ENCODE data around the gene E2F3. TPM values are rescaled to one million over a fixed set of nuclear protein-coding genes. Genes with fewer than 3 reads are reported as not detected.
A peak's percentile ranks its signal among the peaks of the same experiment; 100 is the strongest.

The E2F3 gene
- total RNA-seq, 1 experiment from 2014 or later = 27.1 TPM

DNA sequence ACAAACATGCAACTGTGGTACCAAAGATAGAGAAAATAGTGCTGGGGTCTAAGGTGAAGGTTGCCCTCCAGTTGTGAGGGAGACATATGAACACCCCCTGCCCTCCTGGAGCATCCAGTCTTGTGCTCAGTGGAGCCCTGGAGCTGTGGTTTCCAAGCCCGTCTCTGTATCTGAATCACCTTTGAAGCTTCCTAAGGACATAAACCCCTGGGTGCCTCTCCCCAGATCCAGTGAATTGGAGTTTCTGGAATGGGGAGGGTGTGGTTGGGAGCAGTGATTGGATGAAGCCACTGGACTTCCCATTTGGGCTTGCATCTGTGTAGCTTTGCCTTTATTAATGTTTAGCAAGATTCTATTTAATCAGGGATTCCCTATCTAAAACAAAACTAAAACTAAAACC is 22.4 kb upstream of the E2F3 start:
- Histone ChIP-seq H3K9ac (ENCODE audit: low read length) (no peak overlapping the region), H3K36me3 (ENCODE audit: control insufficient read depth in 1 of 2, insufficient read depth in 2 of 2, low read length in 2 of 2) (no peaks in the 10 kb centered on the region), H3K4me3 (replicated peaks in 1 of 2; ENCODE audit: low read depth in 1 of 2, low read length in 2 of 2) (no peak overlapping the region), H3K27me3 (ENCODE audit: insufficient read depth, low read length) (no peaks in the 10 kb centered on the region), H3K9me2 (ENCODE audit: insufficient read depth) (no peaks in the 10 kb centered on the region), H4K20me1 (ENCODE audit: insufficient read depth) (no peaks in the 10 kb centered on the region), H3K9me3 (ENCODE audit: control insufficient read depth in 1 of 2, insufficient read depth in 1 of 2, low read depth in 1 of 2, low read length in 2 of 2) (no peaks in the 10 kb centered on the region), H2AFZ (ENCODE audit: low read depth, low read length, poor library complexity, severe bottlenecking) (no peak overlapping the region), H3K4me1 (ENCODE audit: control insufficient read depth in 1 of 2, insufficient read depth in 2 of 2, low read length in 2 of 2) (peaks cover 0 to 5% of the 10 kb centered on the region in 2 experiments; a peak in 1 of 4 replicates), H3K79me2 (ENCODE audit: insufficient read depth, low read length) (no peaks in the 10 kb centered on the region), H3K4me2 (ENCODE audit: low read length) (no peak overlapping the region), H3K27ac (ENCODE audit: low read depth, low read length) (no peak overlapping the region)
- DNase-seq (ENCODE audit: low read depth, low spot score) (no peak), ATAC-seq (0 out of 2 replicates have a peak, but pooled peaks have one; percentile 30)
- ChIA-PET CTCF (interaction anchor here (1.4 to 1.8 kb wide), 2 partner anchors 21 to 149 kb away, joined by 3 to 6 read pairs; no protein-coding TSS in a partner anchor), POLR2A (interaction anchor here (1.6 kb wide), 1 partner anchor 25 kb away, joined by 3 read pairs; no protein-coding TSS in a partner anchor), RAD21 (ENCODE audit: low non-redundant PET in 1 of 2, low total read pairs in 2 of 2, uncharacterized antibody in 2 of 2, unreplicated experiment in 2 of 2) (no interaction called here)
- no TSS peak for BruUV-seq (replicated peaks)
- intact Hi-C loops (cut with micrococcal nuclease) = no loop called here
- TF ChIP-seq TCF7L2 (IDR thresholded peaks at IDR 0.05; ENCODE audit: borderline replicate concordance, extremely low read depth, insufficient read depth, insufficient read length) = no peak
- TF ChIP-seq YY1 (IDR thresholded peaks at IDR 0.05; ENCODE audit: extremely low read depth, insufficient replicate concordance, low read depth, low read length) = no peak
- TF ChIP-seq CEBPB (IDR thresholded peaks at IDR 0.05; ENCODE audit: low read depth) = no peak
- TF ChIP-seq SP1 (IDR thresholded peaks at IDR 0.05; ENCODE audit: low read depth) = no peak
- TF ChIP-seq FOSL1 (IDR thresholded peaks at IDR 0.05; ENCODE audit: low read depth) = no peak
- TF ChIP-seq EGR1 (IDR thresholded peaks at IDR 0.05; ENCODE audit: low read depth) = no peak
- no peak for TF ChIP-seq POLR2AphosphoS5 (IDR thresholded peaks at IDR 0.05; ENCODE audit: low read depth, low read length)
- no peak for TF ChIP-seq CBX3 (IDR thresholded peaks at IDR 0.05; ENCODE audit: low read depth)
- no peak for TF ChIP-seq POLR2A (IDR thresholded peaks at IDR 0.05; ENCODE audit: borderline replicate concordance, extremely low read depth, insufficient read depth, insufficient read length)
- TF ChIP-seq SIN3A (IDR thresholded peaks at IDR 0.05; ENCODE audit: low read depth) = no peak
- no peak for TF ChIP-seq ZNF274 (IDR thresholded peaks at IDR 0.05; ENCODE audit: low read depth, low read length)
- no peak for TF ChIP-seq RAD21 (IDR thresholded peaks at IDR 0.05; ENCODE audit: low read depth)
- TF ChIP-seq, protein P1, sequence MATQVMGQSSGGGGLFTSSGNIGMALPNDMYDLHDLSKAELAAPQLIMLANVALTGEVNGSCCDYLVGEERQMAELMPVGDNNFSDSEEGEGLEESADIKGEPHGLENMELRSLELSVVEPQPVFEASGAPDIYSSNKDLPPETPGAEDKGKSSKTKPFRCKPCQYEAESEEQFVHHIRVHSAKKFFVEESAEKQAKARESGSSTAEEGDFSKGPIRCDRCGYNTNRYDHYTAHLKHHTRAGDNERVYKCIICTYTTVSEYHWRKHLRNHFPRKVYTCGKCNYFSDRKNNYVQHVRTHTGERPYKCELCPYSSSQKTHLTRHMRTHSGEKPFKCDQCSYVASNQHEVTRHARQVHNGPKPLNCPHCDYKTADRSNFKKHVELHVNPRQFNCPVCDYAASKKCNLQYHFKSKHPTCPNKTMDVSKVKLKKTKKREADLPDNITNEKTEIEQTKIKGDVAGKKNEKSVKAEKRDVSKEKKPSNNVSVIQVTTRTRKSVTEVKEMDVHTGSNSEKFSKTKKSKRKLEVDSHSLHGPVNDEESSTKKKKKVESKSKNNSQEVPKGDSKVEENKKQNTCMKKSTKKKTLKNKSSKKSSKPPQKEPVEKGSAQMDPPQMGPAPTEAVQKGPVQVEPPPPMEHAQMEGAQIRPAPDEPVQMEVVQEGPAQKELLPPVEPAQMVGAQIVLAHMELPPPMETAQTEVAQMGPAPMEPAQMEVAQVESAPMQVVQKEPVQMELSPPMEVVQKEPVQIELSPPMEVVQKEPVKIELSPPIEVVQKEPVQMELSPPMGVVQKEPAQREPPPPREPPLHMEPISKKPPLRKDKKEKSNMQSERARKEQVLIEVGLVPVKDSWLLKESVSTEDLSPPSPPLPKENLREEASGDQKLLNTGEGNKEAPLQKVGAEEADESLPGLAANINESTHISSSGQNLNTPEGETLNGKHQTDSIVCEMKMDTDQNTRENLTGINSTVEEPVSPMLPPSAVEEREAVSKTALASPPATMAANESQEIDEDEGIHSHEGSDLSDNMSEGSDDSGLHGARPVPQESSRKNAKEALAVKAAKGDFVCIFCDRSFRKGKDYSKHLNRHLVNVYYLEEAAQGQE (IDR thresholded peaks at IDR 0.05; ENCODE audit: low read depth) = no peak
- TF ChIP-seq SRF (IDR thresholded peaks at IDR 0.05; ENCODE audit: low read depth) = no peak
- TF ChIP-seq EZH2 (IDR thresholded peaks at IDR 0.05) = no peak
- no peak for TF ChIP-seq ZFX (IDR thresholded peaks at IDR 0.05)
- TF ChIP-seq, protein P2, sequence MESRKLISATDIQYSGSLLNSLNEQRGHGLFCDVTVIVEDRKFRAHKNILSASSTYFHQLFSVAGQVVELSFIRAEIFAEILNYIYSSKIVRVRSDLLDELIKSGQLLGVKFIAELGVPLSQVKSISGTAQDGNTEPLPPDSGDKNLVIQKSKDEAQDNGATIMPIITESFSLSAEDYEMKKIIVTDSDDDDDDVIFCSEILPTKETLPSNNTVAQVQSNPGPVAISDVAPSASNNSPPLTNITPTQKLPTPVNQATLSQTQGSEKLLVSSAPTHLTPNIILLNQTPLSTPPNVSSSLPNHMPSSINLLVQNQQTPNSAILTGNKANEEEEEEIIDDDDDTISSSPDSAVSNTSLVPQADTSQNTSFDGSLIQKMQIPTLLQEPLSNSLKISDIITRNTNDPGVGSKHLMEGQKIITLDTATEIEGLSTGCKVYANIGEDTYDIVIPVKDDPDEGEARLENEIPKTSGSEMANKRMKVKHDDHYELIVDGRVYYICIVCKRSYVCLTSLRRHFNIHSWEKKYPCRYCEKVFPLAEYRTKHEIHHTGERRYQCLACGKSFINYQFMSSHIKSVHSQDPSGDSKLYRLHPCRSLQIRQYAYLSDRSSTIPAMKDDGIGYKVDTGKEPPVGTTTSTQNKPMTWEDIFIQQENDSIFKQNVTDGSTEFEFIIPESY (IDR thresholded peaks at IDR 0.05; ENCODE audit: extremely low read depth, insufficient replicate concordance, low read length) = no peak
- TF ChIP-seq, protein P3, sequence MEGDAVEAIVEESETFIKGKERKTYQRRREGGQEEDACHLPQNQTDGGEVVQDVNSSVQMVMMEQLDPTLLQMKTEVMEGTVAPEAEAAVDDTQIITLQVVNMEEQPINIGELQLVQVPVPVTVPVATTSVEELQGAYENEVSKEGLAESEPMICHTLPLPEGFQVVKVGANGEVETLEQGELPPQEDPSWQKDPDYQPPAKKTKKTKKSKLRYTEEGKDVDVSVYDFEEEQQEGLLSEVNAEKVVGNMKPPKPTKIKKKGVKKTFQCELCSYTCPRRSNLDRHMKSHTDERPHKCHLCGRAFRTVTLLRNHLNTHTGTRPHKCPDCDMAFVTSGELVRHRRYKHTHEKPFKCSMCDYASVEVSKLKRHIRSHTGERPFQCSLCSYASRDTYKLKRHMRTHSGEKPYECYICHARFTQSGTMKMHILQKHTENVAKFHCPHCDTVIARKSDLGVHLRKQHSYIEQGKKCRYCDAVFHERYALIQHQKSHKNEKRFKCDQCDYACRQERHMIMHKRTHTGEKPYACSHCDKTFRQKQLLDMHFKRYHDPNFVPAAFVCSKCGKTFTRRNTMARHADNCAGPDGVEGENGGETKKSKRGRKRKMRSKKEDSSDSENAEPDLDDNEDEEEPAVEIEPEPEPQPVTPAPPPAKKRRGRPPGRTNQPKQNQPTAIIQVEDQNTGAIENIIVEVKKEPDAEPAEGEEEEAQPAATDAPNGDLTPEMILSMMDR (IDR thresholded peaks at IDR 0.05 in 2 of 3, conservative IDR thresholded peaks at IDR 0.05 in 1 of 3; ENCODE audit: borderline replicate concordance in 1 of 3, insufficient read depth in 1 of 3, low read depth in 2 of 3, low read length in 2 of 3) = no peak
- no peak for TF ChIP-seq EZH2phosphoT487 (IDR thresholded peaks at IDR 0.05; ENCODE audit: borderline replicate concordance)
- TF ChIP-seq ELF1 (IDR thresholded peaks at IDR 0.05; ENCODE audit: borderline replicate concordance, low read depth) = no peak
